ENCODE data around the gene IRAK1. TPM values are rescaled to one million over a fixed set of nuclear protein-coding genes. Genes with fewer than 3 reads are reported as not detected.

Gene IRAK1
- total RNA-seq (2021) (118 and 147 TPM in 2 replicates), Bru-seq, nascent RNA (percentile 68 among the genes with signal in this experiment), BruChase-seq, experiment 1, labeled RNA remaining after a 2-hour chase (percentile 81 among the genes with signal in this experiment), BruChase-seq, experiment 2, labeled RNA remaining after a 6-hour chase (percentile 94 among the genes with signal in this experiment)
- long read RNA-seq, transcript IRAK1-203 (14 exons, 3,666 nt), result major isoform, 132 of 272 reads
- long read RNA-seq, transcript IRAK1-204 (14 exons, 2,049 nt), result minor isoform, 12 of 272 reads
- long read RNA-seq, partial matches to known transcripts, result 76 of 272 reads
- long read RNA-seq, other reads (novel, unspliced or antisense), result 46 of 272 reads

DNA sequence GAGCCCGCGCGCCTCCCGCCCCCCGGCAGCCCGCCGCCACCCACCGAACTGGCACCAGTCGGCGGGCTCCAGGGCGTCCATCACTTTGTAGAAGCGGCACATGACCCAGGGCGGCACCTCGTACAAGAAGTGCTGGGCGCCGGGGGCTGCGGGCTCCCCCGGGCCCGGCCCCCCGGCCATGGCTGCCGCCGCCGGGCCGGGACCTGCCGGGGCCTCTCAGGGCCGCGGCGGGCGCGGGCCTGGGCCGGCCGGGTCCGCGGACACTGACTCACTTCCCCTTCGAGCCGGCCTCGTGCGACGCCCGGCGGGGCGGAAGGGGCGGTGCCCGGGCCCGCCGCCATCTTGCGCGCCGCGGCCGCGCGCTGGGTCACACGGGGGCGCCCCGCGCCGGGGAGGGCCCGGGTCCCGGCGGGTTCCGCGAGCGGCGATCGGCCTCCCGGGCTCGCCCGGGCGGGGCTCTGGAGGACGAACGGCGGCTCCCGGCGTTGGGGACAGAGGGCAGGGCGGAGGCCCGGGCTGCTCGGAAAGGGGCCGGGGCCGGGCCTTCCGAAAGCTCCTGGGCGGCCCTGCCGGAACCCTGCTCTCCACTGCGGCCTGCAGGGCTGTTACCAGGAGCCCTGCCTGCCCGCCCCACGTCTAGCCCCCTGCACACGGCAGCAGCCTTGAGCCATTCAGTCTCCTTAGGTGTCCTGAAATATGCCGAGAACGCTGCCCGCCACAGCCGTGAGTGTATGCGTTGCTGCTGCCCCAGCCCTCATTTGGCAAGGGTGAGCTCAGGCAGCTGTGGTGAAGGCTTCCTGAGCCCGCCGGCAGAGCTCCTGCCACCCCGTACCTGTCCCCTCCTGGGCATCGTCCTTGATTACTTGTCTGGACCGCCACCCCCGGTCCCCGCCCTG is at the start of gene IRAK1:
IRAK1 (minus strand) TSS at position 270 of the 896 bp plus-strand sequence; CDS start at position 180, 90 bp downstream.
- POLR2A ChIA-PET (ENCODE audit: low non-redundant PET), result no interaction called here
- Histone ChIP-seq H3K4me1 (ENCODE audit: insufficient read depth, low read length, poor library complexity, severe bottlenecking) (no peaks in the 10 kb centered on the region), H3K4me3 (ENCODE audit: low read depth, low read length, poor library complexity, severe bottlenecking) (peak within 1 kb of the TSS; percentile 53), H3K27ac (ENCODE audit: low read depth, low read length, poor library complexity, severe bottlenecking) (peak within 1 kb of the TSS; percentile 82), H3K9me3 (ENCODE audit: low read depth, low read length, poor library complexity, severe bottlenecking) (no peaks in the 10 kb centered on the region), H3K36me3 (ENCODE audit: insufficient read depth, low read length, poor library complexity, severe bottlenecking) (peaks cover 25% of the 10 kb centered on the region), H3K27me3 (replicated peaks; ENCODE audit: insufficient read depth, low read depth, low read length, poor library complexity) (peaks cover 19% of the 10 kb centered on the region)
- CTCF ChIA-PET, result no interaction called here
- BruUV-seq (replicated peaks), result no TSS peak
- no peak for TF ChIP-seq EZH2 (IDR thresholded peaks at IDR 0.05; ENCODE audit: borderline replicate concordance, low read depth, low read length, poor library complexity, severe bottlenecking)
- no peak for TF ChIP-seq CTCF (conservative IDR thresholded peaks at IDR 0.05; ENCODE audit: low read depth, low read length)
- intact Hi-C loops (cut with micrococcal nuclease; ENCODE audit: unreplicated experiment), result no loop called here
- DNase-seq (ENCODE audit: low spot score), result peak; percentile 47

DNA sequence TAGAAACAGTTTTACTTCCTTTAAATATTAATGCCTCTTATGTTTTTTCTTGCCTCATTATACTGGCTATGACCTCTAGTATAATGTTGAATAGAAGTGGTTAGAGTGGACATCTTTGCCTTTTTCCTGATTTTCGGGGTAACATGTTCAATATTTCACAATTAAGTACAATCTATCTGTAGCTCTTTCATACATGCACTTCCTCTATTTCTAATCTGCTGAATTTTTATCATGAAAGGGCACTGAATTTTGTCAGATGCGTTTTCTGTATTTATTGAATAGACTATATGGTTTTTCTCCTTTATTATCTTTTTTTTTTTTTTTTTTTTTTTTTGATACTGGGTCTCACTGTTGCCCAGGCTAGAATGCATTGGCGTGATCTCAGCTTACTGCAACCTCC is 48.9 kb upstream of the IRAK1 start:
- ChIA-PET CTCF (no interaction called here), POLR2A (ENCODE audit: low non-redundant PET) (no interaction called here)

More for the DNA sequence above, 48.9 kb upstream of the IRAK1 start:
- Histone ChIP-seq H3K4me3 (ENCODE audit: low read depth, low read length, poor library complexity, severe bottlenecking) (no peak overlapping the region), H3K4me1 (ENCODE audit: insufficient read depth, low read length, poor library complexity, severe bottlenecking) (no peaks in the 10 kb centered on the region), H3K9me3 (ENCODE audit: low read depth, low read length, poor library complexity, severe bottlenecking) (no peaks in the 10 kb centered on the region), H3K36me3 (ENCODE audit: insufficient read depth, low read length, poor library complexity, severe bottlenecking) (no peaks in the 10 kb centered on the region), H3K27ac (ENCODE audit: low read depth, low read length, poor library complexity, severe bottlenecking) (no peak overlapping the region), H3K27me3 (replicated peaks; ENCODE audit: insufficient read depth, low read depth, low read length, poor library complexity) (peaks cover 7% of the 10 kb centered on the region)
- no peak for DNase-seq (ENCODE audit: low spot score)
- TF ChIP-seq CTCF (conservative IDR thresholded peaks at IDR 0.05; ENCODE audit: low read depth, low read length) (no peak), EZH2 (IDR thresholded peaks at IDR 0.05; ENCODE audit: borderline replicate concordance, low read depth, low read length, poor library complexity, severe bottlenecking) (no peak)
- intact Hi-C loops (cut with micrococcal nuclease; ENCODE audit: unreplicated experiment), result no loop called here
- no TSS peak for BruUV-seq (replicated peaks)
